GM18505 (cell line): ENCODE results near the gene MSH3.
"Not testable (repeated sequence)": the region's sequence is repeated elsewhere in the genome, so short reads cannot be mapped to it uniquely, and the experiment has no call there.

Experiments used
- ATAC-seq: cut with Tn5 transposase; IDR thresholded peaks from one replicate; pipeline ENCODE4 v1.9.1; 2021; ENCODE audit not compliant: unreplicated experiment
- POLR2A ChIP-seq: IDR thresholded peaks from 4 replicates; pipeline ENCODE4 v1.6.1; 2011; ENCODE audit warnings: borderline replicate concordance; ENCODE audit not compliant: insufficient read depth, insufficient read length; ENCODE audit errors: extremely low read depth

MSH3 gene

DNA sequence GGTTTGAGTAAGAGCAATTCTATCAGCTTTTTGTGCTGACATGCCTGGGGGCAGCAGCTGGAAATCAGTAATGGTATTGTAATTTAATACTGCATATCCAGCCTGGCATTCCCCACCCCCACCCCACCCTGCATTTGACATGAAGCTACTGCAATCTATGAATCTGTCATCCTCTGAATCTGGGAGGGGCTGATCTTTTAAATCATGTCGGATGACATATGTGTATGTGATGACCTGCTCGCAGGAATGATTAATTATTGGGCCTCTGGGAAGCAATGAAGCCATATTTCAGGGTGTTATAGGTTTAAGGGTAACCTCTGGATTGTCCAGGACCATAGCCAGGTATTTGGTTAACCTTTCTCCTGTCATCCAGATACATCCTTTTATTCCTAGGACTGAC, 241.1 kb downstream of the MSH3 start:
- ATAC-seq: no peak
- no peak for TF ChIP-seq POLR2A

DNA sequence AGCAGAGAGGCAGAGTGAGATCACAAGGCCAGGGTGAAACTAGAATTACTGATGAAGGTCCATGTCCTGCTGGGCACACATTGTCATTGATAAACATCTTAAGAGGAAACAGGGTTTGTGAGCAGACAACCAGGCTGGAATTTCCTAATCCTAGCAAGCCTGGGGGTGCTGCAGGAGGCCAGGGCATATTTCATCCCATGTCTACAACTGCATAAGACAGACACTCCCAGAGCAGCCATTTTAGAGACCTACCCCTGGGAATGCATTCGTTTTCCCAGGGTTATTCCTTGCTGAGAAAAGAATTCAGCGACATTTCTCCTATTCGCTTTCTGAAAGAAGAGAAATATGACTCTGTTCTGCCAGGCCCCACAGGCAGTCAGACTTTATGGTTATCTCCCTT, 248.2 kb downstream of the MSH3 start:
- ATAC-seq: not testable (repeated sequence)

DNA sequence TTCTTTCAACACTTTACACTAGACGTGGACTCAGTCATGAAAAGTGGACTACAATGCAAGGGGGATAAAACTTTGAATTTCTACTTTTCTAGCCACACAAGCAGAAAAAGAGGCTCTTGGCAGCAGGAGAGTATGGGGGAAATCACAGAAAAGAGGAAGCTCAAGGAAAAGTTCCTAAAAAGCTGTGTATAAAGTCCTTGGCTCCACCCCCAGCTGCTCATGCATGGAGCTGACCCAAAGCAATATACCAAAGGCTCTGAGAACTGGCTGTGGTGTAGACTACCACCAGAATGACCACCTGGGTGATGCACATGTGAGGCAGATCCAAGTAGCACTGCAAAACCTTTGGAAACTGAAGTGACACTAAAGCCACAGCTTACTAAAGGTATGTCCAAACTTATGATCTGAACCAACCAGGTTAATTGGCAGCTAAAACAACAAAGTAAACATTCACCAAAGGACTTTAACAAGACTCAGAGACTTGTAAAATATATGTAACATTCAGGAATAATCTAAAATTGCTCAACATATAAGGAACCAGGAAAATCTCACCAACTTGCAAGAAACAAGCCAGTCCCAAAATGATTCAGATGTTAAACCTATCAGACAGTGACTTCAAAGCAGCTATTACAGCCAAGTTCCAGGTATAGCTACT, 250.2 kb downstream of the MSH3 start:
- no peak for TF ChIP-seq POLR2A

DNA sequence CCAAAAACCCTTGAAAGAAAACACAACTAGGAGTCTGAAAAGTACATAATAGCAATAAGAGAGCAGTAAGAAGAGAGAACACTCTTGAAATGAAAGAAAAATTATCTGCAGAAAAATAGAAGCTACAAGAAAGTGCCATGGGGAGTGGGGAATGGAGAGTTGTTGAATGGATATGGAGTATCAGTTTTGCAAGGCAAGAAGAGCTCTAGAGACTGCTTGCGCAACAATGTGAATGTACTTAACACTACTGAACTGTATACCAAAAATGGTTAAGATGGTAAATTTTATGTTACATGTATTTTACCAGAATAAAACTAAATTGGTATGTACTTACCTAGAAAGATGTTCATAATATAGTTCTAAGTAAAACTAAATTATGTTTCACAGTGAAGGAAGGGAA, 251.0 kb downstream of the MSH3 start:
- no peak for ATAC-seq
- TF ChIP-seq POLR2A: no peak

More for the DNA sequence above, 250.2 kb downstream of the MSH3 start:
- ATAC-seq: no peak

DNA sequence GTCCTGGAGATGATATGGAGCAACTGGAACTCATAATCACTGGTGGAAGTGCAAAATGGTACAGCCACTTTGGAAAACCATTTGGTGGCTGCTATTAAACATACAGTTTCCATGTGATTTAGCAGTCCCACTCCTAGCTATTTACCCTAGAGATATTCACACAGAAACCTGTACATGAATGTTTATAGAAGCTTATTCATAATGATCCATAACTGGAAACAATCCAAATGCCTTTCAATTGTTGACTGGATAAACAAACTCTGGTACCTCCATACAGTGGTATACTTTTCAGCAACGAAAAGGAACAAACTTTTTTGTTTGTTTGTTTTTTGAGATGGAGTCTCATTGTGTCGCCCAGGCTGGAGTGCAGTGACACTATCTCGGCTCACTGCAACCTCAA, 258.0 kb downstream of the MSH3 start:
- no peak for TF ChIP-seq POLR2A
- no peak for ATAC-seq

DNA sequence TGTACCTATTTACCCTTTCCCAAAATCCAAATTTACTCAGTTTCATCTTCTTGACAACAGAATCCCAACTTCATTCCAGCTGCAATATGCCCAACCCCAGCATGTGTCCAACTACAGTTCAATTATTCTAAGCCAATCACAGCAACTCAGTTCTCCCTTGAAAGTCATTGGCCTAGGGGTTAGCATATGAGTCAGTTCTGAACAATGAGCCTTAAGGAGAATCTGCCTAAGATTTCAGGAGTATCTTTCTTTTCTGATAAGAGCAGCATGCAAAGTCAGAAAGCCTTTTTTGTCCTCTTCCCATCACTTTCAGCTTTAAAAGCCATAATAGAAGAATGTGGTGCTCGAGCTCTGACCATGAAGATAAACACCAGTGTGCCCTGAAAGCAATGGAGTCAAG, 261.3 kb downstream of the MSH3 start:
- no peak for TF ChIP-seq POLR2A
- no peak for ATAC-seq

DNA sequence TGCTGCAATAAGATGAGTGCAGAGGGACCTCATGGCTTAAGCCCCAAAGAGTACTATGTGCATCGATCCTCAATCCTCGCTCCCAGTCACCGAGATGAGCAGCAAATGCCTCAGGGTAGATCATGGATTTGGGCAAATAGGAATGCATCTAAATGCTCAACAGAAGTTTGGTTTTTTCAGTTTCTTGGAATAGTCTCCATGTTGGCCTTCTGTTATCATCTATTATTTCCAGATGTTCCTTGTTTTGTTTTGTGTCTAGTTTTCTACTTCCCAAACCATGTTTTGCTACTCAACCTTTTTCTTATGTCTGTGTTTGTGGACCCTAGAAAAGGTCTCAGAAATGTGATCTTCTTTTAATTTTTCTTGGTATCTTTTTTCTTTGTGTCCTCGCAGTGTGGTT, 262.2 kb downstream of the MSH3 start:
- no peak for TF ChIP-seq POLR2A
- ATAC-seq: no peak

DNA sequence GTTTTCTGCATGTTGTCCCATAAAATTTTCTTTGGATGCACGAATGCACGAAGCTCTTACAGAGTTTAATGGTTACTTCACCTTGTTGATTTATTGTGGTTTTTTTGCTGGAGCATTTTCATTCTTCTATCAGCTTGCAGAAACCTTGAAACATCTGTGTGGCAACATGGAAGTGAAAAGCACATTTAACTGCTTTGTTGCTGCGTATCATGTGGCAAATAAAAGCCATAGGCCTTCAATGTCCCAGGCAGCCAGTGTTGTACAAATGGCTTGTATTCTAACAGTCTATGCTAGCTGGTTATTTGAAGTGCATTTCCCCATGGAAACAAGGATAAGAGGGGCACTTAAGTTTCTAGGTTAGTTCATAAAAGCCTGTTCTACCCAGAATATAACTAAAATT, 263.2 kb downstream of the MSH3 start:
- ATAC-seq: no peak

DNA sequence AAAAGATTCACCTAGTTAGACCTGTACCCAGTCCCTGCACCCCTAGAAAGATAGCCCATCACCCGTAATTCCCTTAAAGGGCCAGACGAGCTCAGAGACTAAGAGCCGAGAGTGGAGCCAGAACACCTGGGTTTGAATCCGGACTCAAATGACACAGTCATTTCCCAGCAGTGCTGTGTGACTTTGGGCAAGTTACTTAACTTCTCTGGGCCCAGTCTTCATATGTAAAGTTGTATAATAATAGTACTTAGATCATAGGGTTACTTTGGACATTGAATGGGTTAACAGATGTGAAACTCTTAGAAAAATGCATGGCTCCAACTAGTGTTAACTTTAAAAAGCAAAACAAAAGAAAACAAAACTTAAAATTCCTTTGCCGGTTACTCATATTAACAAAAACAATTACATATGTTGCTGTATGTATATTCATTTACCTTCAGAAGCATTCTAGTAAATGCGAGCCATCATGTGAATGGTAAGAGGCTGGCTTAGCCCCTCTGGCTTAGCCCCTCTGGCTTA, 265.3 kb downstream of the MSH3 start:
- ATAC-seq: no peak
- TF ChIP-seq POLR2A: no peak

More for the DNA sequence above, 263.2 kb downstream of the MSH3 start:
- no peak for TF ChIP-seq POLR2A

DNA sequence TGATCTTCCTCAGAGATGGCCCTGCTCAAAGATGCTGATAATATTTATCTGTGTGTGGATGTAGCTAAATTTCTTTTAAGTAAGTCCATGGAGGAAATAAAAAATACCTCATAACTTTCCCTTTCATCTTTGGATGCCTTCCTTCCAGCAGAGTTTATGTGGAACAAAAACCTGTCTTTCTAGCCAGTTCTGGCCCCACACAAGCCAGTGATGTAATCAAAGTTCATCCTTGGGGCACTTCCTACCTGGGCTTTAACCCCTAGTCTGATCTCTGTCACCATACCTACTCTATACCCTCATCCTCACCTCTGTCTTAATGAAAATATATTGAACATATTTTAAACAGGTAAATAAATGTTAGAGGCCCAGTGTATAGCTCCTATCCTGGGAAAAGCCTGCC, 265.9 kb downstream of the MSH3 start:
- ATAC-seq: no peak
- no peak for TF ChIP-seq POLR2A

DNA sequence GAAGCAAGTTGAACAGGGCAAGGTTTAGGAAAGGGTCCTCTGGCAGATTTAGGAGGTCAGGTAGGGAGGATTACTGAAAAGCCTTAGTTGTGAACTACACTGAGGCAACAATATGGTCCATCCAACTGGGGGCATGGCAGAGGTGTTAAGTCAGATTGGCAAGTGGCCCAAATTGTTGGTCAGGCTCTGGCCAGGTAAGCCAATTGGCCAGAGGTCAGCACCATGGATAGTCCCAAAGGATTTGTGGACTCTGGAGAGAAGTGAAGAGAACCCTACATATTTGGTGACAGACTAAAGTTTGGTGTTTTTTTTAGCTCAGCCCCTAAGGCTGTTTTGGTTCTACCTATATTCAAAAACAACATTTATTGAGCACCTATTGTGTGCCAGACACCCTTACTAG, 266.6 kb downstream of the MSH3 start:
- no peak for TF ChIP-seq POLR2A

DNA sequence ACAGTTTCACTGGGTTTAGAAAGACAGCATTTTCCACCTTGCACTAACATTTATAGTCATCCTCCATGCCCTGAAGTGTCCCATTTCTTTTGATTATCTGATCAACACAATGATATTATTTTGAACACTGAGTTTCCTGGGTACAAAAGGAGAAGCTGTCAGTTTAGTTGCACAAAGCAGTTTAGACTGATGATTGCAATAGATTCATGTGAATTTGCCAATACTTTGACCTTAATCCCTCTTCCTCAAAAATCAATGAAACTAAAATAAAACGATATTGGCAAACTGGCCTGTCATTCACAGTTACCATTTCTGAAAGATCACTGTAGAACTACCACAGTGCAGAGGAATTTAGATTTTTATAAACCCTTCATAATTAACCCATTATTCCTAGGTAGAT, 271.5 kb downstream of the MSH3 start:
- TF ChIP-seq POLR2A: no peak
- ATAC-seq: no peak

More for the DNA sequence above, 266.6 kb downstream of the MSH3 start:
- no peak for ATAC-seq
